ENCODE results near the gene ZNF638.

Gene ZNF638

DNA sequence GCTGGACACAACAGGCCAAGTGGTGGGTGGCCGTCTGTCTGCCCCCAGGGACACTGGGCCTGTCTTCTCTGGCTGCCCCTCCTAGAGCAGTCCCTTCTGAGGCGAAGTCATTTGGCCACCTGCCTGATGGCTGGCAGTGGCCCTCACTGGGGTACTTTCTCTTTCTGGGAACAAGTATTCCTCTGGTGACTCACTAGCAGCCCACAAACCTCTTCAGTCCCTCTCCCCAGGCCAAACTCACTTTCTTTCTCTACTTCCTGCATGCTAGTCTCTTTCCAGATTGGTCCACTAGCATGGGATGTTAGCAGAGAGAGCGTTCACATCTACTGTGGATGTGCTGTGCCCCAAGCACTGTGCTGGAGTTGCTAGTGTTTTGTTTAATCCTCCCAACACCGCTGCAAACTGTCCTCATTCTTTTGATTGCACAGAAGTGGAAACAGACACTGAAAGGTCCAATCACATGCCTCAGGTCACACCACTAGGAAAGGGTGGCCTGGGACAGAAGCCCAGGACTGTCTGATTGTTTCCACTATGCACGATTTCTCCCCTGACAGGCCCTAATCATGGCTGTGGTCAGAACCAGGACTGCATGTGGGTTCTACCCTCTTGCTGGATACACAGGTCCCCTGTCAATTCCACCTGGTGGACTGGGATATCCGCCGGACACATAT lies 127.0 kb downstream of the ZNF638 start:
- no peak for DNase-seq

DNA sequence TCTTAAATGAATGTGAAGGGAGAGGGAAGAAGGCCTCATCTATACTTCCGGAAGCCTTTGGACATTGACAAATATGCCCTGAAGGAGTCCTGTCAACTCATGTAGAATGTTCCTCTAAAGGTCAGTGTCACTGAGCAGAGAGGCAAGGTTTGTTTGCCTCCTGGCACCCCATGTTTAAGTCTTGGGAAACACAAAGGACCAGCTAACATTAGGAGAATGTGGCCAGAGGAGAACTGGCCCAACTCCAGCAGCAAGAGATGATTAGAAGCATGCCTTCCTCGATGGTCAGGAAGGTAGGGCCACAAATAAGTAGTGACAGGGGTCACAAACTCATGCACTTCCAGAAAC lies 127.5 kb downstream of the ZNF638 start:
- no peak for DNase-seq

DNA sequence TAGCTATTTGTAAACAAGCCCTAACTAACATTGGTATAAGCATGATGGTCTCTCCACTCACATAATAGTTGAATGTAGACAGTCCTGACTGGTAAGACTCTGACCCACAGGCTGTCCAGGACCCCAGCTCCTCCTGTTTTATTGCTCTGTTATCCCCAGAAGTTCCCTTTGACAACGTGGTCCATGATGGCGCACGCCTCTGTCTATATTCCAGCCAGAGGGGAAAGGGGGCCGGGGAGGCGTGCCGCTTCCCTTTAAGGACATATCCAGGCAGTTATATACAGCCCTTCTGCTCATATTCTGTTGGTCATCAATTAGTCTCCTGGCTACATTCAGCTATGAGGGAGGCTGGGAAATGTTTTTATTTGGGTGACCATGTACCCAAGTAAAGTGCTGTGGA lies 128.5 kb downstream of the ZNF638 start:
- DNase-seq: no peak

DNA sequence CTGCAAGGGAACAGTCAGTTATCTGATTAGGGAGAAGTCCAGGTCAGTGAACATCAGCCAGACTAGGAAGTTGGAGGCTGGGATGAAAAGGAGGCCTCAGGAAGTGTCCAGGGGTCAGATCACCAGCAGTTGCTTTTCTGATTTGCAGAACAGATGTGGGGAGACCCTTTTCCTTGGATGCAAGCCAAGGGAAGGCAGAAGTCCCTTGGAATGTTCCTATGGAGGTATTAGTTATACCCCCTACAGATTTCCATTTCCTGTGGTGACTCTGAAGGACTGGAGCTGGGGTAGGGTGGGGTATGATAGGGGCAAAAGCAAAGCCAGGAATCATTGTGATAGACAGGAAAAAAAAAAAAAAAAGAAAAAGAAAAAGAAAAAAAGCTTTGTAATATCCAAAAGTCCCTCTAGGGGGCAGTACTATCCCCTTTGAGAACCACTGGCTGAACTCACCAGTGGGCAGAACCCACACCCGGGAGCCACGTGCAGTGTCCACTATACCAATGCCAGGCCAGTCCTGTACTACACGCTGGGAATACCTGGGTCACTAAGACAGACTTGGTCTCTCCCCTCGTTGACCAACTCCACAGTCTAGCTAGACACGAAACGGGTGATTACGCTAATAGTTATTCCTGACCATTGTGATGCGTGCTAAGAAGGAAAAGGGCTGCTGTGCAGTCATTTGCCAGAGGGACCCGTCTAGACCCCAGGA lies 129.2 kb downstream of the ZNF638 start:
- DNase-seq: no peak

DNA sequence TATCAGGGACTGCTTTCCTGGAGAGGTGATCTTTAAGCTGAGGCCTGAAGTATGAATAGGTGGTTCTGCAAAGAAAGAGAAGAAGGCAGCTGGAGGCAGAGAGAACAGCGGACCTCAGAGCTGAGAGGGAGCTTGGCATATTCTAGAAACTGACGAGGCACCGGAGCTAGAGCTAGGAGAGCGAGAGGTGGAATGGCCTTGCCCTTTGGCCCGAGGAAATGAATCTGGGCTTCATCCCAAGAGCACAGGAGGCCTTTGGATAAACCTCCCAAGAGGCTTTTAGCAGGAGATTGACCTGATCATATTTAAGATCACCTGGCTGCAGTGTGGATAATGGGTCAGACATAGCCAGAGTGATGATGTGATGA lies 129.7 kb downstream of the ZNF638 start:
- no peak for DNase-seq

DNA sequence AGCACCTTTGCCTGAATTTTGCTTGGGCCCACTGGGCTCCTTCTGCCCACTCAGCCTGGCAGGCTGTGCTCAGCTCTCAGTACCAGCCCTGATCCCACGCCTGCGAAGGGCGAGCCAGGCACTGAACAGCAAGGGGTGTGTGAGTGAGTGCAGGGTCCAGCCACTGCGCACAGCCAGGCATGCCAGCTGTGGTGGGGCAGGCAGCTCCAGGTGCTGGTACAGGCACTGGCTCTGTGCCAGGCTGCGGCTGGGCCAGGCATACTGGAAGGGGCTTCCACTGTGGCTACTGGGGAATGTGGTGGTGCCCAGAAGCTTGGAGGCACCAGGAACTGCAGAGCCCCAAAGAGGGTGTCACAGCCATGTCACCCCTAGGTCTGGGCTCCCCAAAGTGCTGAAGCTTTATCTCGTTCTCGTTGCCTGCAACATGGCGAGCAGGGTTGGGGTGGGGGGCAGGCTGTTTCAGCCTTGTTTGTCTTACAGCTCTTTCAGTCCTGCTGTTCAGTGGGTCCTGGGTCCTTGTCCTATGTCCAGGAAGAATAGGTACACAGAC lies 130.5 kb downstream of the ZNF638 start:
- no peak for DNase-seq

DNA sequence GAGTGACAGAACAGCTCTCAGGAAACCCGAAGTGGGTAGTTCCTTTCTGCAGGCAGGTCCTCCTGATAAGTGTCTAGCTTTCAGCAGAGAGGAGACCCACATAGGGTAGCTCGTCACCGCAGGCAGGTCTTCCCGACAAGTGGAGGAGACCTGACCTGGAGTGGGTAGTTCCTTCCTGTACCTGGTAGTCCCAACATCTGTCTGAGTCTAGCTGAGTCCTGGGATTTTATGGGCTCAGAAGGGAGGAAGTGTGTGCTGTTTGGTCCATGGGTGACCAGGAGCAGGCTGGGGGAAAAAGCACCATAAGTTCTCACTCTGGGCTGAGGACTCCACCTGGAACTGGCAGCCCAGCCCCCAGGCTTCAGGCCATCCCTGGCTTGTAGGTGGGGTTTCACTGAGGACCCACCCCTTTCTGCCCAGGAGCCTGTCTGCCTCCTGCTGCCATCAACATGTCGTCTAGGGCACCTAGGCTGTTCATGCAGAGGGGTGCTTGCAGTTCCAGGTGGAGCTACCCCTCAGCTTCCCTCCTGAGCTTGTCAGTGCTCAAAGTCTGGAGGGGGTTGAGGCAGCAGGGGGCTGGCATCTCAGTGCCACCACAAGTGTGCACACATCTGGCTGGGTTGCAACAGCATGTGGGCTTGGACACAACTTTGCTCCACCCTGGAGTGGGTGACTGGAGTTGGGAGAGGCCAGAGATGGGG lies 131.2 kb downstream of the ZNF638 start:
- DNase-seq: no peak

DNA sequence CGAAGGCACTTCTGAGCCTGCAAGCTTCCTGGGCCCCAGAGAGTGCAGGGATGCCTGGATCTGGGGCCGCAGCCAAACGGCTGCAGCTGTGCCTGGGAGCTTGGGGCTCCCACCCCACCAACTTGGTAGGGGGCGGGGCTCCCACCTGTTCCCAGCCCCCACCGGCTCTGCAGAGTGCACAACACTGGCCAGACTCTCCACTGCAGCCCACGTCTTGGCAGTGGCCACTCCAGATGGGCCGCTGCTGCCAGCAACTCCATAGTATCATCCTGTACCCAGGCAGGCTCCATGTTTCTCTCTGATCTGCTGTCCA lies 131.7 kb downstream of the ZNF638 start:
- DNase-seq: no peak

DNA sequence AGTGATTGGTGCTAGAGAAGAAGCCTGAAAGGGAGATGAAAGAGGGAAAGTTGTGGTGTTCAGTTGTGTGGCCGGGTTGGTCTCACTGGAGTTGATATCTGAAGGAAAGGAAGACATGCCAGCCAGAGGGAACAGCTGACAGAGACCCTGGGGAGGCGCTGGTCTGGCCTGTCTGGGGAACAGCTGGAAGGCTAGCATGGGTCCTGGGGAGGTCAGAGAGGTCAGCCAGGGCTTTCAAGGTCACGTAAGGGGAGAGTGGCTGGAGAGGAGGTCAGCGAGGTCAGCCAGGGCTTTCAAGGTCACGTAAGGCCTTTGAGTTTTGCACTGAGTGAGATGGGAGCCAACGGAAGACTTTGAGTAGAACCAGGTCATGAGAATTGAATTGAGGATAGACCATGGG lies 132.8 kb downstream of the ZNF638 start:
- DNase-seq: no peak

DNA sequence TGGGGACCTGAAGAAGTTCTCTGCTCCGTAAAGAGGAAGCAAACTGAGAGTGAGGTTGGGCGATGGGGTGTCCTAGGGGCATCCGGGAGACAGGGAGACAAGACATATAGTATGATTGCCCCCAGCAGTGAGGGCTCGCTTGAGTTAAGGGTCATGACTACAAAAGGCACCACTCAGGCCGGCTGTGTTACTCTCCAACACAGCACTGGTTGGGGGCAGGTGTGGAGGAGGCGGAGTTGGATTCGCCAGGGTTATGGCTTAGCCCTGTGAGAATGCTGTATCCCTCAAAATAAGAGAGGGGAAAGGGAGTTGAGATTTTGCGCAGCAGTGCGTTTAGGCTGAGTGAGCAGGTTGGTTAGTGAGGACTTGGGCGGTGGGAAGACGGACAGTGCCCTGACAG lies 133.8 kb downstream of the ZNF638 start:
- no peak for DNase-seq

DNA sequence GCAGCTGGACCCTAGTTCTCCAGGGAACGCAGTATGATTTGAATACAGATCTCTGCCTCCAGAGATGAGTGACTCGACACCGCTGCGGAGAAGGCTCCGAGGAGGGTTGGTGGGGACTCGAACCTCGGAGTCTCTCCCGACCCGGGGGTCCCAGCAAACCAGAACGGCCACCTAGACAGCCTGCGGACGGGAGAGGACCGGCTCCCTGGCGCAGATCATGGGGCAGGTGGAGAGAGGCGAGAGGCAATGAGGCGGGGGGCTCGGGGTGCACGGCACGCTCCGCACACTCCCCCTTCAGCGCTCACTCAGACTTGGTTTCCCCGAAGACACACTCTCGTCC lies 134.3 kb downstream of the ZNF638 start:
- no peak for DNase-seq

DNA sequence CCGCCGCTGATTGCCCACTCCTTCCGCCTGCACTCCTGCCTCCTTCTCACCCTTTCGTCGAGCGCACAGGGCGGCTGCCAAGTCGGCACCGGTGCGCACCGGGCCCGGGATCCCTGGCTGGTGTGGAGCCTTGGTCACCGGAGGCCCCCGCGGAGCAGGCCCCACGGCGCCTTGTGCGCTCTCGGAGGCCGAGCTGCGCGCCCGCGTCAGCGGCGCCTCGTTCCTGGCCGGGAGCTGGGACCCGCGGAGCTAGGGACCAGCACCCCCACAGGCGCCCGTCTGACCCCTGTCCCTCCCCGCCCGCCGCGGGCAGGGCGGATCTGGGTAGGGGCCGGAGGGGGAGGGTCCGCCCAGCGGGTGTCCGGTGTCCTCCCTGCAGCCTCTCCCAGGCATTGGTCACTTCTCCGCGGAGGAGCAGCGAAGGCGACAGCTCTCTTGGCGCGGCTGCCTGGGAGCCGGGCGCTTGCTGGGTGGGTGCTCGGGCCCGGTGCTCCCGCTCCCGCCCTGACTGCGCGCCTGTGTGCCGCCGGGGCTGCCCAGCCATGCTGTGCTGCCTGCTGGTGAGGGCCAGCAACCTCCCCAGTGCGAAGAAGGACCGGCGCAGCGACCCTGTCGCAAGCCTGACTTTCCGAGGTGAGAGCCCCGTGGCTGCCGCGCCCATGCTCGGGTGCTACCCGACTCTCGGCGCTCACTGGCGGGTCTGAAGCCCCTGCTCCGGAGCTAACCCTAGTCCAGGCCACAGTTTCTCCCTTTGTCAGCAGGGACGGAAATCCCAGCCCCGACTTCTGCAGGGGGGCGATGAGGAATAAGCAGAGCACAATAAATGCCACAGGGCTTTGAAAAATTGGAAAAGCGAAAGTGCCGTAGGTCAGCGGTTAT lies 135.0 kb downstream of the ZNF638 start:
- DNase-seq: no peak

DNA sequence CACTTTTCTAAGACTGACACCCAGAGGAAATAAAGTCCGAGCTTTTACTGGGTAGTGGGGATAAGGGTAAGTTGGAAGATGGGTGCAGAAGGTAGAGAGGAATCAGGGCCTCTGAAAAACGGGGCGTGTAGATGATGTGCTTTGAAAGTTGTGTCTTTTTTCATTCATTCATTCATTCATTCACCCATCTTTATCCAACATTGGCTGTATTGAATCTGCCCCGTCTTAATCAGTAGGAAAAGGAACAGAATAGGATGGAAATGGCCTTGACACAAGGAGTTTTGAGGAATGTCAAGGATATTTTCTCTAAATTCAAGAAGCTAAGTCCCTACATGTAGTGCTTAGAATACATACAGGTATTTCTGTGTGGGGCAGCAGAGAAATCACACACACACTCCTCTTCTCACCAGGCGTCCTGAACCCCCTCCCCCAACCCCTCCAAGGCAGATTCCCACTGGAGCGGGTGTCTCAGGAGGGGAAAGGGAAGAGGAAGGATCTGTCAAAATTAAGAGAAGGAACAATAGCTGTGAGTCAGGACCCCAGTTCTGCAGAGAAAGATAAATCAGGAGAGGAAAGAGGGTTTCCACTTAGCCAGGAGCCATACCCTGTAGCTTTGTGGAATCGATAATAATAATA lies 135.7 kb downstream of the ZNF638 start:
- DNase-seq: no peak

DNA sequence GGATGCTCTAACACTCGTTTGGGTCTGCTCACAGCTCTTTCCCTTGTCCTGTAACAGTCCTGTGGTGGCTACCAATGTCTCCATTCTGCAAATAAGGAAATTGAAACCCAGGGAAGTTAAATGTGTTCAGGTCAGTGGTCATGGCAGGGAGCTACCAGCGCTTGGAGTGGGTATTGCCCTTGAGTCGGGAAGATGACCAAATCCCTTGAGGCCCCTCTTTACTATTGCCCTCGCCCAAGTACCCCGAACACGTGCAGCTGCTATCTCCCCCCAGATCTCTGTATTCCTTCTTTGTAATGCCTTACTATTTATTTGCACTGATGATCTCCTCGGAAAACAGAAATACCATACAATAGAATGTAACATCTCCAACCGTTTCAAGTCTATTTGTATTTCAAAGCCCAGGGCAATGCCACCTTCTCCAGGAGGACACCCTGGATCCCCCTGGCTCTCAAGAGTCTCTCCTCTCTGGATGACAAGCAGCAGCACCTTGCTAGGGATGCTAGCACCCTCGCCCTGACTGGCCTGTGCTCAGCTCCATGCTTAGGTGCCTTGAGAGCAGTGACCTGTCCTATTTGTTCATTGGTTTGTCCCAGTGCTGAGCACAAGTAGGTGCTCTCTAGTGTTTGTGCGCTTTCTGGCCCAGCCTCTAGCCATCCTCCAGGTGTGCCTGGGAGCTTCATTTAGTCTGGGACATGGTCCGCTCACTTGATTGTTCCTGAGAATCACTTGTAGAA lies 136.9 kb downstream of the ZNF638 start:
- no peak for DNase-seq

DNA sequence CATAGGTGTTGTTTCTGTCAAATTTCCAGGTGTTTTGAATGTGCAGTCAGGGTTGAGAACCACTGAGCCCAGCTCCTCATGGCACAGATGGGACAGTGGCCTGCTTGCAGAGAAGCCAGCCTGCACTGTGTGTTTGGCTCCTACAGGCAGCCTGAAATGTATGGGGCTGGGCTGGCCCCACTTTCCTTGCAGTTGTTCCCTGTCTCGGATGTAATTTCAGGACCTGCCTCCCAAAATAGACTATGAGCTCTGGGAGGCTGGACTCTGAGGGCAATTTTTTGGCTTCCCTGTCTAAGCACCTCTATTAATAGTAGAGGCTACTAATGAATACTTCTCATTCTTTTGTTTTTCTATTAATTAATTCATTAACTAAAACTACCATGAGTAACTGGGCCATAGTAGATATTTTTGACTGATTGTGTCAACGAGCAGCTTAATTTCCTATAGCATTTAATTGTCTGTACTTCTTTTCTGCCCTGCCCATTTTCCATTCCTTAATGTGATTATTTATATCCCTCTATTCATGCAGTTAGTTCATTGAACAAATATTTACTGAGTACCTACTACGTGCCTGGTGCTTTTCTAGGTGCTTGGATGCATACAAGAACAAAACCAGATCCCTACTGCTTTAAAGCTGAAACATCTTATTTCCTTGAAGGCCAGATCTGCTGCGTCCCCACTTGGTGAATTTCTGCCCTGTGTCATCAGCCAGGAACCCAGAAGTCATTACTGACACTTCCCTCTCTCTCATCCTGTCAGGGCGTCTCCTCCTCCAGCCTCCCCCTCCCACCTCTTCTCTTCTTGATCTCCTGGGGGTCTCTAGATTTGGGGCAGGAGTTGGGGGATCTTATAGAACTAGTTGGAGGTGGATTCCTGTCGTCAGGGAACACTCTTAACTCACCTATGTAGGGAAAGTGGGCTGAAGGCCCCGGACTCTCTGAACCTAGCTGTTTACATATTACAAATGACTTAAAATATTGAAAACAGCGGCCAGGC lies 138.1 kb downstream of the ZNF638 start:
- DNase-seq: no peak

DNA sequence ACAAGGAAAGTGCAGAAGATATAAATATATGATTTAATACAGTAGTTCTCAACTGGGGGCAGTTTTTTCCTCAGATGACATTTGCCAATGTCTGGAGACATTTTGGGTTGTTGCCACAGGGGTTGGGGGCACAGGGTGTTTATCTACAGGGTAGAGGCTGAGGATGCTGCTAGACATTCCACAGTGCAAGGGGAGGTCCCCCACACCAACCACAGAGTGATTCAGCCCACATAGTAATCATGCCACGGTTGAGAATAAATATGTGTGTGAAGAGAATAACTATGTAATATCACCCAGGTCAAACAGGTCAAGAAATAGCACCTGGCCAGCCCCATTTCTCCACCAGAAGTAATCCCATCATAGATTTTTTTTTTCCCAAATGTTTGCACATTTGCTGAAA lies 139.7 kb downstream of the ZNF638 start:
- no peak for DNase-seq

DNA sequence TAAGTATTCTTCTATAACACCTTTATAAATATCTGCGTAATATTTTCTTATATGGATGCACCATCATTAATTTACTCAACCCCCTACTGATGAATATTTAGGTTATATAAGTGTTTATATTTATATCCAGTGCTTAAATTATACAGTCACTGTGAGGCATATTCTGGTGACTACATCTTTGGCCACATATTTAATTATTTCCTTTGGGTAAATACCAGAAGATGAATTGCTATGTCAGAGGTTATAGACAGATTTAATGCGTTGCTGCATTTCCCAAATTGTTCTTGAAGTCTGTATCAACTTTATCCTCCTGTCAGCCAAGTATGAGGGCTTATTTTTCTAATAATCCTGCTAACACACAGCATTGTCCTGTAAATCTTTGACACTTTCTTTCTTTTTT lies 140.4 kb downstream of the ZNF638 start:
- no peak for DNase-seq

DNA sequence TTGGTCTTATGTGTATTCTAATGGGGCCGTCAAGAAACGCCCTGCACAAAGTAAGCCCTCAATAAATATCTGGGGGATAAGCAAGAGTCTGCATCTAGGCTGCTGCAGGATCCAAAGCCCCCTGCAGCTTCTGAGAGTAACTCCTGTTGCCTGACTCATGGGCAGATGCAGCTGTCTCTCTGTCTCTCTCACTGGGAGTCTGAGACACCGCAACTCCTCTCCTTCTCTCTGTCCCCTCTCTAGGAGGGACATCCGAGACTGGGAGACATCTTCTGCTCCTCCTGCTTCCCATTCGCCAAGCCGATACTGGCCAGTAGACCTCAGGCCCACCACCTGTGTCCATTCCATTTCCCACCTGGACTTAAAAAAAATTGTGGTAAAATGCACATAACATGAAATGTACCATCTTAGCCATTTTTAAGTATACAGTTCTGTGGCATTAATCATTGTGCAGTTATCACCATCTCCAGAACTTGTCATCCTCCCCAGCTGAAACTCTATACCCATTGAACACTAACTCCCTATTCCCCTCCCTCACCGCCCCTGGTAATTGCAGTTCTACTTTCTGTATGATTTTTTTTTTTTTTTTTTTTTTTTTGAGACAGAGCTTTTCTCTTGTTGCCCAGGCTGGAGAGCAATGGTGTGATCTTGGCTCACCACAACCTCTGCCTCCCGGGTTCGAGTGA lies 141.9 kb downstream of the ZNF638 start:
- DNase-seq: no peak

DNA sequence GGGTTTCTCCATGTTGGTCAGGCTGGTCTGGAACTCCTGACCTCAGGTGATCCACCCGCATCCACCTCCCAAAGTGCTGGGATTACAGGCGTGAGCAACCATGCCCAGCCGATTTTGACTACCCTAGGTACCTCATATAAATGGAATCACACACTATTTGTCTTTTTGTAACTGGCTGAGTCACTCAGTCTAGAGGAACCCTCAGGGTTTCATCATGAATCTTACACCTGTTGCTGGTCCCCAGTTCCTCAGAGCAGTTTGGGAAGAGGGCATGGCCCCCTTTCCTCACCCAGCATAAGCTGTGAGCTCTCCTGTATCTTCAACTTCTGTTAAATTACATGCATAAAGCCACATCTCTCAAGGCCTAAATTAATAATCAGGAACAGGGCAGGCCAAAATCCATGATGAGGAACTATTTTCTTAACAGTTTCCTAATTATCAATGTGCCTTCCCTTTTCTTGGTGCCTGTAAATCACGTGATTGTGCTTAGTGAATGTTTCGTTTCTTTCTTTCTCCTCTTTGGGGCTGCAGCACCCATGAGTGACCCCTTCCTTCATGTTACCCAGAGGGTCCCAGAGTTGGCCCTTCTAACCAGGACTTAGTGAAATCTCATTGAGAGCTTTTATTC lies 142.6 kb downstream of the ZNF638 start:
- no peak for DNase-seq
